Muscle layer of colon (tissue), 2 donors: ENCODE measurements around the gene TRIM2.
"Not testable (repeated sequence)": the region's sequence is repeated elsewhere in the genome, so short reads cannot be mapped to it uniquely, and the experiment has no call there.

ENCODE experiments used
- H3K27ac ChIP-seq: one replicate; pipeline ENCODE4 v1.7.0; 2013; ENCODE audit warnings: low read depth, mild to moderate bottlenecking, low read length, moderate library complexity
- H3K27me3 ChIP-seq, 2 donors: one replicate each; pipeline ENCODE4 v1.7.0; 2013; ENCODE audit warnings: low read length in 2 of 2, mild to moderate bottlenecking in 2 of 2; ENCODE audit not compliant: insufficient read depth in 2 of 2, control insufficient read depth in 1 of 2
- H3K36me3 ChIP-seq: one replicate; pipeline ENCODE4 v1.7.0; 2013; ENCODE audit warnings: mild to moderate bottlenecking, low read length; ENCODE audit not compliant: insufficient read depth
- H3K4me1 ChIP-seq: one replicate; pipeline ENCODE4 v1.7.0; 2013; ENCODE audit warnings: mild to moderate bottlenecking, low read length; ENCODE audit not compliant: insufficient read depth
- H3K4me3 ChIP-seq, 2 donors: one replicate each; pipeline ENCODE4 v1.7.0; 2013; ENCODE audit warnings: low read length in 2 of 2, low read depth in 1 of 2, mild to moderate bottlenecking in 1 of 2, moderate library complexity in 1 of 2
- H3K9ac ChIP-seq: one replicate; pipeline ENCODE4 v1.7.0; 2013; ENCODE audit warnings: low read length
- H3K9me3 ChIP-seq: one replicate; pipeline ENCODE4 v1.7.0; 2013; ENCODE audit warnings: mild to moderate bottlenecking, low read length
- donor health status: abdominal sarcoma.
- donor health status: Adenocarcinoma of cecum.

The TRIM2 gene

GRCh38 chr4:153204247-153204671 is at the start of gene TRIM2:
Gene TRIM2 (plus strand): TSS chr4:153204443. CDS start chr4:153204531, 88 bp downstream.
- no peak within 1 kb of the TSS for H3K9ac ChIP-seq
- H3K27ac ChIP-seq = no peak within 1 kb of the TSS
- no peaks in the 10 kb centered on the region for H3K27me3 ChIP-seq
- no peaks in the 10 kb centered on the region for H3K9me3 ChIP-seq
- peaks cover 15% of the 10 kb centered on the region for H3K4me1 ChIP-seq
- peak within 1 kb of the TSS in 1 of 2 donors; percentile 43 for H3K4me3 ChIP-seq
- no peaks in the 10 kb centered on the region for H3K36me3 ChIP-seq

- Histone ChIP-seq H3K36me3 (no peaks in the 10 kb centered on the region), H3K4me1 (peaks cover 9% of the 10 kb centered on the region), H3K4me3 (no peak overlapping the region), H3K9ac (no peak overlapping the region), H3K27me3 (no peaks in the 10 kb centered on the region), H3K9me3 (no peaks in the 10 kb centered on the region), H3K27ac (no peak overlapping the region)
Observed at GRCh38 chr4:153155686-153156085, 48.6 kb upstream of the TRIM2 start.

GRCh38 chr4:153156263-153156662 is 48.0 kb upstream of the TRIM2 start:
- Histone ChIP-seq H3K27me3 (no peaks in the 10 kb centered on the region), H3K27ac (no peak overlapping the region)

GRCh38 chr4:153156721-153157120 is 47.5 kb upstream of the TRIM2 start:
- peaks cover 9% of the 10 kb centered on the region for H3K4me1 ChIP-seq
- H3K27me3 ChIP-seq = no peaks in the 10 kb centered on the region
- H3K9ac ChIP-seq = no peak overlapping the region
- no peaks in the 10 kb centered on the region for H3K36me3 ChIP-seq
- H3K4me3 ChIP-seq = no peak overlapping the region
- no peaks in the 10 kb centered on the region for H3K9me3 ChIP-seq
- H3K27ac ChIP-seq = no peak overlapping the region

More at GRCh38 chr4:153156263-153156662, 48.0 kb upstream of the TRIM2 start:
- Histone ChIP-seq H3K4me3 (no peak overlapping the region), H3K4me1 (peaks cover 9% of the 10 kb centered on the region), H3K9me3 (no peaks in the 10 kb centered on the region), H3K36me3 (no peaks in the 10 kb centered on the region), H3K9ac (no peak overlapping the region)

- Histone ChIP-seq H3K27ac (no peak overlapping the region), H3K4me1 (peaks cover 6% of the 10 kb centered on the region), H3K9ac (no peak overlapping the region), H3K36me3 (no peaks in the 10 kb centered on the region), H3K9me3 (no peaks in the 10 kb centered on the region), H3K27me3 (no peaks in the 10 kb centered on the region), H3K4me3 (no peak overlapping the region)
Observed at GRCh38 chr4:153159016-153159415, 45.2 kb upstream of the TRIM2 start.

- no peak overlapping the region for H3K27ac ChIP-seq
- H3K9me3 ChIP-seq = no peaks in the 10 kb centered on the region
- H3K4me1 ChIP-seq = no peaks in the 10 kb centered on the region
- no peaks in the 10 kb centered on the region for H3K27me3 ChIP-seq
- no peaks in the 10 kb centered on the region for H3K36me3 ChIP-seq
- no peak overlapping the region for H3K9ac ChIP-seq
- H3K4me3 ChIP-seq = no peak overlapping the region
Observed at GRCh38 chr4:153159728-153160221, 44.5 kb upstream of the TRIM2 start.

- Histone ChIP-seq H3K4me1 (no peaks in the 10 kb centered on the region), H3K27ac (no peak overlapping the region), H3K9me3 (no peaks in the 10 kb centered on the region), H3K9ac (no peak overlapping the region), H3K4me3 (no peak overlapping the region), H3K36me3 (no peaks in the 10 kb centered on the region), H3K27me3 (no peaks in the 10 kb centered on the region)
Observed at GRCh38 chr4:153160821-153161220, 43.4 kb upstream of the TRIM2 start.

- no peak overlapping the region for H3K9ac ChIP-seq
- no peak overlapping the region for H3K27ac ChIP-seq
Observed at GRCh38 chr4:153161226-153161963, 42.8 kb upstream of the TRIM2 start.

GRCh38 chr4:153165236-153165635 is 39.0 kb upstream of the TRIM2 start:
- not testable (repeated sequence) for H3K9me3 ChIP-seq, H3K4me1 ChIP-seq, H3K36me3 ChIP-seq, H3K27ac ChIP-seq, H3K4me3 ChIP-seq, H3K27me3 ChIP-seq, H3K9ac ChIP-seq

More at GRCh38 chr4:153161226-153161963, 42.8 kb upstream of the TRIM2 start:
- Histone ChIP-seq H3K27me3 (no peaks in the 10 kb centered on the region), H3K4me1 (no peaks in the 10 kb centered on the region), H3K9me3 (no peaks in the 10 kb centered on the region), H3K36me3 (no peaks in the 10 kb centered on the region), H3K4me3 (no peak overlapping the region)

GRCh38 chr4:153166716-153167501 is 37.3 kb upstream of the TRIM2 start:
- no peak overlapping the region for H3K27ac ChIP-seq
- H3K27me3 ChIP-seq = no peaks in the 10 kb centered on the region
- H3K4me3 ChIP-seq = no peak overlapping the region
- H3K9me3 ChIP-seq = no peaks in the 10 kb centered on the region
- no peaks in the 10 kb centered on the region for H3K36me3 ChIP-seq
- H3K4me1 ChIP-seq = no peaks in the 10 kb centered on the region
- no peak overlapping the region for H3K9ac ChIP-seq

- H3K36me3 ChIP-seq = no peaks in the 10 kb centered on the region
- H3K9me3 ChIP-seq = no peaks in the 10 kb centered on the region
- no peaks in the 10 kb centered on the region for H3K4me1 ChIP-seq
- no peak overlapping the region for H3K4me3 ChIP-seq
- H3K27ac ChIP-seq = no peak overlapping the region
- no peak overlapping the region for H3K9ac ChIP-seq
- H3K27me3 ChIP-seq = no peaks in the 10 kb centered on the region
Observed at GRCh38 chr4:153169776-153170175, 34.5 kb upstream of the TRIM2 start.
